ENCODE results near the gene DKC1. TPM values are rescaled to one million over a fixed set of nuclear protein-coding genes. Genes with fewer than 3 reads are reported as not detected.

Gene DKC1
- total RNA-seq, 1 experiment from 2014 or later = 160 TPM

DNA sequence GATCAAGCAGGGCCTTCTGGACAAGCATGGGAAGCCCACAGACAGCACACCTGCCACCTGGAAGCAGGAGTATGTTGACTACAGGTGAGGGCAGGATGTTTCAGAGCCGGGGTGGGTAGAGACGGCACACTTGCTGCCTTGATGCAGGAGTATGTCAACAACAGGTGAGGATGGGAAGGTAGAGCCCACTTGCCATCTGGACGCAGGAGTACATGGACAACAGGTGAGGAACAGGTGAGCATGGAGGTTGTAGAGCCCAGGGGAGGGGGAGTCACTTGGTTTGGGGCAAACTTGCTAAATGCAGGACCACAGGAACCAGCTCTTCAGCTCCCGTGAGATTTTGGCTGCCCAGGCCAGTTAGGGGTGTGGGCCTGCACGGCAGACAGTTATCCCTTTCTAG lies 12.0 kb downstream of the DKC1 start:
- Histone ChIP-seq H3K9me3 (ENCODE audit: control insufficient read depth, low read depth, low read length) (peaks cover 58% of the 10 kb centered on the region), H3K79me2 (ENCODE audit: insufficient read depth, low read length) (no peaks in the 10 kb centered on the region), H2BK120ac (ENCODE audit: low read depth, low read length, poor library complexity, severe bottlenecking) (no peak overlapping the region), H3T11ph (ENCODE audit: low read length) (no peak overlapping the region), H2BK12ac (ENCODE audit: insufficient read length, low read depth, low read length) (no peak overlapping the region), H3K27me3 (ENCODE audit: insufficient read depth, low read length) (no peaks in the 10 kb centered on the region), H3K56ac (ENCODE audit: insufficient read length, low read depth, low read length) (no peak overlapping the region), H2BK5ac (ENCODE audit: insufficient read length, low read length) (no peak overlapping the region), H3K4ac (ENCODE audit: low read depth, low read length) (no peak overlapping the region), H4K20me1 (ENCODE audit: control insufficient read depth, insufficient read depth, insufficient read length) (no peaks in the 10 kb centered on the region), H3K4me1 (ENCODE audit: insufficient read depth, low read length) (no peaks in the 10 kb centered on the region), H3K27ac (ENCODE audit: insufficient read length, low read depth, low read length) (no peak overlapping the region), H2BK15ac (ENCODE audit: low read depth, low read length) (no peak overlapping the region), H3K18ac (ENCODE audit: insufficient read length, low read depth, low read length) (no peak overlapping the region), H3K14ac (ENCODE audit: insufficient read depth, low read length) (no peak overlapping the region), H2AK5ac (ENCODE audit: insufficient read length, low read length) (no peak overlapping the region), H3K23me2 (ENCODE audit: insufficient read length, low read depth, low read length, poor library complexity, severe bottlenecking) (no peaks in the 10 kb centered on the region), H4K5ac (ENCODE audit: insufficient read length, low read depth, low read length) (no peak overlapping the region), H4K91ac (ENCODE audit: insufficient read length, low read depth, low read length) (no peak overlapping the region), H3K9ac (ENCODE audit: extremely low read depth, insufficient read length, low read length) (no peak overlapping the region), H4K8ac (replicated peaks; ENCODE audit: insufficient read length, low read depth, low read length) (no peak overlapping the region), H3K23ac (ENCODE audit: insufficient read length, low read depth, low read length) (no peak overlapping the region), H3K4me2 (ENCODE audit: insufficient read depth, insufficient read length, low read length) (no peak overlapping the region), H2BK20ac (ENCODE audit: low read depth, low read length, poor library complexity, severe bottlenecking) (no peak overlapping the region), H2AFZ (ENCODE audit: low read length) (no peak overlapping the region), H3K79me1 (ENCODE audit: insufficient read depth, low read depth, low read length, poor library complexity, severe bottlenecking) (no peaks in the 10 kb centered on the region)
- Mint-ChIP-seq H3K4me1 (no peaks in the 10 kb centered on the region), H3K4me3 (no peak overlapping the region), H3K9me3 (peaks cover 75 to 76% of the 10 kb centered on the region in 2 experiments), H3K27me3 (ENCODE audit: low read depth) (no peaks in the 10 kb centered on the region; the same call in 1 of the 2 replicates), H3K27ac (no peak overlapping the region), H3K36me3 (ENCODE audit: insufficient read depth in 1 of 3, low read depth in 3 of 3) (peaks cover 64 to 90% (median 75%) of the 10 kb centered on the region in 3 experiments)
- no CpG with 5 or more reads among the region's 5 CpGs for WGBS (ENCODE audit: extremely low coverage, insufficient read length, low lambda C conversion rate)
- no peak for DNase-seq
- TF ChIP-seq, protein P1, sequence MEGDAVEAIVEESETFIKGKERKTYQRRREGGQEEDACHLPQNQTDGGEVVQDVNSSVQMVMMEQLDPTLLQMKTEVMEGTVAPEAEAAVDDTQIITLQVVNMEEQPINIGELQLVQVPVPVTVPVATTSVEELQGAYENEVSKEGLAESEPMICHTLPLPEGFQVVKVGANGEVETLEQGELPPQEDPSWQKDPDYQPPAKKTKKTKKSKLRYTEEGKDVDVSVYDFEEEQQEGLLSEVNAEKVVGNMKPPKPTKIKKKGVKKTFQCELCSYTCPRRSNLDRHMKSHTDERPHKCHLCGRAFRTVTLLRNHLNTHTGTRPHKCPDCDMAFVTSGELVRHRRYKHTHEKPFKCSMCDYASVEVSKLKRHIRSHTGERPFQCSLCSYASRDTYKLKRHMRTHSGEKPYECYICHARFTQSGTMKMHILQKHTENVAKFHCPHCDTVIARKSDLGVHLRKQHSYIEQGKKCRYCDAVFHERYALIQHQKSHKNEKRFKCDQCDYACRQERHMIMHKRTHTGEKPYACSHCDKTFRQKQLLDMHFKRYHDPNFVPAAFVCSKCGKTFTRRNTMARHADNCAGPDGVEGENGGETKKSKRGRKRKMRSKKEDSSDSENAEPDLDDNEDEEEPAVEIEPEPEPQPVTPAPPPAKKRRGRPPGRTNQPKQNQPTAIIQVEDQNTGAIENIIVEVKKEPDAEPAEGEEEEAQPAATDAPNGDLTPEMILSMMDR (conservative IDR thresholded peaks at IDR 0.05) = no peak

Data from H9 (cell line).